Measurements from ENCODE around the gene TMEM184C. TPM values are rescaled to one million over a fixed set of nuclear protein-coding genes. Genes with fewer than 3 reads are reported as not detected.
A peak's percentile ranks its signal among the peaks of the same experiment; 100 is the strongest.

TMEM184C gene
- total and polyA plus RNA-seq, 8 donors, result 2.2 to 19.2 (median 13.6) TPM

DNA sequence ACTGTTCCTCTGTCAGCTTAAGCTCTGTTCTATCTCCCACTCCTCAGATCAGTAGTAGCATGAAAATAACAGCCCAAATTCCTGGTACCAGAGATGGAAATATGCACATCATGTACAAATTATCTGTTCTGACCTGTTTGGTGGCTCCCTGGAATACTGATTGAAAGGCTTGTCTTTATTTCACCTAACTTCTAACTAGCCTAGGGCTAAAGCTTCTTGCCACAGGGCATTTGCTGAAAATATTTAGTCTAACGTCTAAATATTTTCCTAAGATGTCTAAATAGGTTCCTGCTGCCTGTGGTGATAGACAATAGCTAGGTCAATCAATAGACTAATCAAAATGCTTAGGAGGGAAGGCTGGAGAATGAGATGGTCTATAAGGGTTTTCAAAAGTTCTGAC lies 79.7 kb downstream of the TMEM184C start:
- WGBS, 2 donors, result 37 to 42% methylated on average over 1 of the region's 1 CpG
- no peak for FAIRE-seq
- no peak for ATAC-seq
- H3K36me3 ChIP-seq, result no peaks in the 10 kb centered on the region
- no peak overlapping the region for H3K4me3 ChIP-seq
- TF ChIP-seq, protein P1, sequence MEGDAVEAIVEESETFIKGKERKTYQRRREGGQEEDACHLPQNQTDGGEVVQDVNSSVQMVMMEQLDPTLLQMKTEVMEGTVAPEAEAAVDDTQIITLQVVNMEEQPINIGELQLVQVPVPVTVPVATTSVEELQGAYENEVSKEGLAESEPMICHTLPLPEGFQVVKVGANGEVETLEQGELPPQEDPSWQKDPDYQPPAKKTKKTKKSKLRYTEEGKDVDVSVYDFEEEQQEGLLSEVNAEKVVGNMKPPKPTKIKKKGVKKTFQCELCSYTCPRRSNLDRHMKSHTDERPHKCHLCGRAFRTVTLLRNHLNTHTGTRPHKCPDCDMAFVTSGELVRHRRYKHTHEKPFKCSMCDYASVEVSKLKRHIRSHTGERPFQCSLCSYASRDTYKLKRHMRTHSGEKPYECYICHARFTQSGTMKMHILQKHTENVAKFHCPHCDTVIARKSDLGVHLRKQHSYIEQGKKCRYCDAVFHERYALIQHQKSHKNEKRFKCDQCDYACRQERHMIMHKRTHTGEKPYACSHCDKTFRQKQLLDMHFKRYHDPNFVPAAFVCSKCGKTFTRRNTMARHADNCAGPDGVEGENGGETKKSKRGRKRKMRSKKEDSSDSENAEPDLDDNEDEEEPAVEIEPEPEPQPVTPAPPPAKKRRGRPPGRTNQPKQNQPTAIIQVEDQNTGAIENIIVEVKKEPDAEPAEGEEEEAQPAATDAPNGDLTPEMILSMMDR (IDR thresholded peaks at IDR 0.05), result no peak
- H3K27ac ChIP-seq, result no peak overlapping the region
- intact Hi-C loops (cut with DNase I), result no loop called here
- H3K4me1 ChIP-seq, result peaks cover 0 to 15% (median 13%) of the 10 kb centered on the region in 3 donors
- H3K9me3 ChIP-seq, result peaks cover 0 to 3% (median 0%) of the 10 kb centered on the region in 4 donors
- DNase-seq, result no peak
- no peaks in the 10 kb centered on the region for H3K27me3 ChIP-seq

DNA sequence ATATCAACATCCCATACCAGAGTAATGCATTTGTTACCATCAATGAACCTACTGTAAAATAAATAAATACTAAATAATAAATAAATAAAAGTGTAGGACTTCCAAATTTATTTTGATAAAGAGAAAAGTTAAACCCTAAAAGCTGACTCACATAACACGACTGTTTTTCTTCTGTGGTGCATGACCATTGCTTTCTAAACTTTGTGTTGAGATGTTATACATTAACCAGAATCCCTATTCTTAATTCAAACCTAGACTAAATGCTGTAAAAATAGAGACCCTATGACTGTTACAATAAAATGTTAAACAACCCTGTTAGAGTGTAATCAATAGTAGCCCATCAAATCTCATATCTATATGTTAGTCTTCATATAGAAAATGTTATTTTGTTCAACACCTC lies 87.6 kb downstream of the TMEM184C start:
- H3K27me3 ChIP-seq, result no peaks in the 10 kb centered on the region
- WGBS, 2 donors, result 40 to 55% methylated on average over 1 of the region's 1 CpG
- no peaks in the 10 kb centered on the region for H3K36me3 ChIP-seq
- FAIRE-seq (no peak), ATAC-seq (no peak), DNase-seq (no peak)
- no peak overlapping the region for H3K27ac ChIP-seq
- peaks cover 0 to 3% (median 0%) of the 10 kb centered on the region in 4 donors for H3K9me3 ChIP-seq
- H3K4me1 ChIP-seq, result no peaks in the 10 kb centered on the region
- intact Hi-C loops (cut with DNase I), result loop anchor here in 2 of 3 donors (5.0 kb wide), 1 partner anchor 162 kb away; no protein-coding TSS in a partner anchor
- H3K4me3 ChIP-seq, result no peak overlapping the region
- TF ChIP-seq, protein P1 (IDR thresholded peaks at IDR 0.05), result no peak

DNA sequence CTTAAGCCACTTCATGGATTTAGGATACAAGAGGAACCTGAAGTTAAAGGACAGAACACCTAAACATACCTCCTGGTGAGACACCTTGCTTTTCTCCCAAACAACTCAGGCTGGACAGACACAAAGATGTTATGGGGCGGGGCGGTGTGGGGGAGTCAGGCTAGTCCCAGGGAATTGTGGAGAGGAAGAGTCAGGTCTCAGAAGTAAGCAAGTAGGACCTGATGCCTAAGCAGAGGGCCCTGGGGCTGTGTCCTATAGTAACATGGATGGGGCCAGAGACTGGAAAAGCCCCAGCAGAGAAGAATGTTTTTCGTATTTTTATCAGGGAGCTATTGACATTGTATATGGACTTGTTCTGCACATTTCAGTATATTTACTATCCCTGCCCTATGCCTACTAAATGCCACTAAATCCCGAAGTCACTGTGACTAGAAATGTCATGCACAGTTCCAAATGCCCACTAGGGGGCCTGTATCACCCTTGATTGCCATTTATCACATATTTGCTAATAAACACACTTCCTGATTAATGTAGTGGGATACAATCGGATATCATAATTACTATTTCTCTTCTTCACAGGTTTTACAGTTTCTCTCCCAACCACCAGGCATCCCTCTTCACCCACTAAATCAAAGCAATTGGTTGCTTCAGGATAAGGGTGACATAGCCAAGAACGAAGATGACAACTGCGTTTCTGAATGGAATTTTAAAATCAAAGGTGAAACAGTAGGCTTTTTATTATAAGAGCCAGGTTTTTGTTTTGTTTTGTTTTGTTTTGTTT lies 90.9 kb downstream of the TMEM184C start:
- peak; percentile 71 for FAIRE-seq
- H3K36me3 ChIP-seq, result no peaks in the 10 kb centered on the region
- intact Hi-C loops (cut with DNase I), result loop anchor here in 2 of 3 donors (5.0 kb wide), 1 partner anchor 159 kb away; no protein-coding TSS in a partner anchor

DNA sequence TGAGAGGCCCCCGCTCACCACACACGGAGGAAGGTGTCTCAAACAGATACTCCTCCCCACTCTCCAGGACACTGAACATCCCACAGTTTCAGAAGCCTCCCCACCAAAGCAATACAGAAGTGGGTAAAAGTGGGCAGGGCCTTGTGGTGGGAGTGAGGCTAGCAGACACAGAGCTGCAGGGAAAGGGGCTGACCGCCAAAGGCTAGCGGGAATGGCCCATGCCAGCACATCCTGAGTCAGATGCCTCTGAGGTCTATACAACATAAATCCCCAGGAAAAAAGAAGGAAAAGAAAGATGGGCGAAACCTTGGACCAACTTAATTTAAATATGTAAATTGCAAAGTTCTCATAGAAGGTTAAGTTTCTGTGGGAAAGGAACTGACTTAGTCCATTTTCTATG lies 92.8 kb downstream of the TMEM184C start:
- TF ChIP-seq, protein P1 (IDR thresholded peaks at IDR 0.05), result no peak
- DNase-seq, result no peak
- WGBS, 2 donors, result 97 to 99% methylated on average over 5 of the region's 5 CpGs
- H3K4me3 ChIP-seq, result no peak overlapping the region
- no peak for FAIRE-seq
- intact Hi-C loops (cut with DNase I), result loop anchor here in 2 of 3 donors (5.0 kb wide), 1 partner anchor 157 kb away; no protein-coding TSS in a partner anchor
- H3K36me3 ChIP-seq, result no peaks in the 10 kb centered on the region
- no peaks in the 10 kb centered on the region for H3K27me3 ChIP-seq
- H3K4me1 ChIP-seq, result no peaks in the 10 kb centered on the region
- no peak for ATAC-seq
- no peaks in the 10 kb centered on the region for H3K9me3 ChIP-seq
- H3K27ac ChIP-seq, result no peak overlapping the region

More for the DNA sequence above, 90.9 kb downstream of the TMEM184C start:
- no peaks in the 10 kb centered on the region for H3K9me3 ChIP-seq
- 25 to 27% methylated on average over 7 of the region's 7 CpGs for WGBS, 2 donors
- DNase-seq (peak in 3 of 6 donors; percentile 35 to 61 (median 46)), ATAC-seq (peak; percentile 82 to 97 (median 90))
- H3K27me3 ChIP-seq, result no peaks in the 10 kb centered on the region
- no peak overlapping the region for H3K27ac ChIP-seq
- H3K4me3 ChIP-seq, result no peak overlapping the region
- H3K4me1 ChIP-seq, result no peaks in the 10 kb centered on the region
- TF ChIP-seq, protein P1 (IDR thresholded peaks at IDR 0.05), result peak; percentile 86 to 90 (median 90)
